Fibroblast of lung (primary cell): Measurements from ENCODE around the gene CTXND2. TPM values are rescaled to one million over a fixed set of nuclear protein-coding genes. Genes with fewer than 3 reads are reported as not detected.

ENCODE experiments used
- DNase-seq, 2 donors: peaks; one replicate each; pipeline versions ENCODE4 v3.0.0 to v3.0.0-alpha.2; 2010; ENCODE audit warnings: low read depth in 2 of 2
- H2AFZ ChIP-seq: 2 replicates; pipeline ENCODE4 v1.5.1; 2012; ENCODE audit warnings: low read length, control low read depth, inconsistent platforms
- H3K27ac ChIP-seq: 2 replicates; pipeline ENCODE4 v1.5.1; 2011; ENCODE audit warnings: low read length, control low read depth; ENCODE audit not compliant: insufficient read depth
- H3K27me3 ChIP-seq: 2 replicates; pipeline ENCODE4 v1.5.1; 2011; ENCODE audit warnings: mild to moderate bottlenecking, low read length; ENCODE audit not compliant: control insufficient read depth, insufficient read depth
- H3K36me3 ChIP-seq: 2 replicates; pipeline ENCODE4 v1.5.1; 2011; ENCODE audit warnings: low read length; ENCODE audit not compliant: control insufficient read depth, insufficient read depth
- H3K4me1 ChIP-seq: 2 replicates; pipeline ENCODE4 v1.5.1; 2011; ENCODE audit warnings: low read length; ENCODE audit not compliant: control insufficient read depth, insufficient read depth; ENCODE audit errors: extremely low read depth
- H3K4me2 ChIP-seq: 2 replicates; pipeline ENCODE4 v1.5.1; 2011; ENCODE audit warnings: low read length, control low read depth; ENCODE audit not compliant: insufficient read depth; ENCODE audit errors: extremely low read depth
- H3K4me3 ChIP-seq, 4 experiments: fragments of 200-600 bp in 1 of 4; sonication (generic) in 1 of 4; replicated peaks in 1 of 4; 2 replicates each; pipeline ENCODE4 v1.5.1; 2011 to 2016; ENCODE audit warnings: low read length in 4 of 4, low read depth in 3 of 4, mild to moderate bottlenecking in 3 of 4, control low read depth in 2 of 4, inconsistent platforms in 1 of 4, mixed read lengths in 1 of 4; ENCODE audit not compliant: insufficient read depth in 1 of 4; ENCODE audit errors: control extremely low read depth in 1 of 4
- H3K79me2 ChIP-seq: 2 replicates; pipeline ENCODE4 v1.5.1; 2012; ENCODE audit warnings: mild to moderate bottlenecking, low read length, inconsistent platforms; ENCODE audit not compliant: control insufficient read depth, insufficient read depth
- H3K9ac ChIP-seq: 2 replicates; pipeline ENCODE4 v1.5.1; 2011; ENCODE audit warnings: mild to moderate bottlenecking, low read length, control low read depth; ENCODE audit not compliant: insufficient read depth
- H3K9me3 ChIP-seq: 2 replicates; pipeline ENCODE4 v1.5.1; 2012; ENCODE audit warnings: low read depth, low read length; ENCODE audit not compliant: control insufficient read depth, insufficient read depth
- H4K20me1 ChIP-seq: 2 replicates; pipeline ENCODE4 v1.5.1; 2011; ENCODE audit warnings: low read length; ENCODE audit not compliant: control insufficient read depth, insufficient read depth; ENCODE audit errors: extremely low read depth
- EZH2 ChIP-seq: IDR thresholded peaks from 2 replicates; pipeline ENCODE4 v1.5.1; 2012; ENCODE audit warnings: low read length, control low read depth, mild to moderate bottlenecking; ENCODE audit errors: missing control alignments
- polyA plus RNA-seq, 2 donors: library from polyadenylated mRNA; depleted of rRNA in 1 of 2; stranded (reverse) in 1 of 2; unstranded in 1 of 2; fragments of >200 nt; gene quantifications; 2 replicates each; pipeline ENCODE4 v1.2.1, GENCODE V29; 2011 to 2012; ENCODE audit warnings: missing spikeins in 1 of 2
- total RNA-seq: library from RNA; depleted of rRNA; stranded (reverse); fragments of >200 nt; gene quantifications from 2 replicates; pipeline ENCODE4 v1.2.1, GENCODE V29; 2014
- TF ChIP-seq, protein P1 (sequence below), 2 donors: IDR thresholded peaks in 1 of 2; conservative IDR thresholded peaks in 1 of 2; 1 replicate in 1 of 2; 2 replicates in 1 of 2; pipeline ENCODE4 v1.5.1; 2011 to 2012; ENCODE audit warnings: low read length in 2 of 2, control low read depth in 1 of 2, inconsistent platforms in 1 of 2, low read depth in 1 of 2, mild to moderate bottlenecking in 1 of 2

CTXND2 gene
- total and polyA plus RNA-seq, 2 donors (not counting 1 experiment from before 2014, with no cell fraction given), result not detected

DNA sequence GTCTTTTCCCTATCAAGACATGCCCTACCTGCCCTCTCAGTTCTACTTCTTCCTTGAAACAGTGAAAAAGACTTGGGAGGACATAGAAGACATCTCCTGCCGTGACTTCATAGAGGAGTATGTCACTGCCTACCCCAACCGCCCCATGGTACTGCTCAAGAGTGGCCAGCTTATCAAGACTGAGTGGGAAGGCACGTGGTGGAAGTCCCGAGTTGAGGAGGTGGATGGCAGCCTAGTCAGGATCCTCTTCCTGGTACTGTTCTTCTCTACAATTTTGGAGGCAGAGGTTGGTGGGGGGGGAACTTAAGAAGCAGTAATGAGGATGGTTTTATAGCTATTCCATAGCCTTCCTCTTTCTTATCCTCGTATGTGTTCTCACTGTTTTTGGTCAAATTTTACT, 57.9 kb downstream of the CTXND2 start:
- H3K27me3 ChIP-seq, result no peaks in the 10 kb centered on the region
- H3K4me3 ChIP-seq, result no peak overlapping the region
- no peaks in the 10 kb centered on the region for H3K9me3 ChIP-seq
- H3K9ac ChIP-seq, result no peak overlapping the region
- H4K20me1 ChIP-seq, result no peaks in the 10 kb centered on the region
- no peak for TF ChIP-seq EZH2
- TF ChIP-seq, protein P1, sequence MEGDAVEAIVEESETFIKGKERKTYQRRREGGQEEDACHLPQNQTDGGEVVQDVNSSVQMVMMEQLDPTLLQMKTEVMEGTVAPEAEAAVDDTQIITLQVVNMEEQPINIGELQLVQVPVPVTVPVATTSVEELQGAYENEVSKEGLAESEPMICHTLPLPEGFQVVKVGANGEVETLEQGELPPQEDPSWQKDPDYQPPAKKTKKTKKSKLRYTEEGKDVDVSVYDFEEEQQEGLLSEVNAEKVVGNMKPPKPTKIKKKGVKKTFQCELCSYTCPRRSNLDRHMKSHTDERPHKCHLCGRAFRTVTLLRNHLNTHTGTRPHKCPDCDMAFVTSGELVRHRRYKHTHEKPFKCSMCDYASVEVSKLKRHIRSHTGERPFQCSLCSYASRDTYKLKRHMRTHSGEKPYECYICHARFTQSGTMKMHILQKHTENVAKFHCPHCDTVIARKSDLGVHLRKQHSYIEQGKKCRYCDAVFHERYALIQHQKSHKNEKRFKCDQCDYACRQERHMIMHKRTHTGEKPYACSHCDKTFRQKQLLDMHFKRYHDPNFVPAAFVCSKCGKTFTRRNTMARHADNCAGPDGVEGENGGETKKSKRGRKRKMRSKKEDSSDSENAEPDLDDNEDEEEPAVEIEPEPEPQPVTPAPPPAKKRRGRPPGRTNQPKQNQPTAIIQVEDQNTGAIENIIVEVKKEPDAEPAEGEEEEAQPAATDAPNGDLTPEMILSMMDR (conservative IDR thresholded peaks at IDR 0.05 in 1 of 2, IDR thresholded peaks at IDR 0.05 in 1 of 2; ENCODE audit: low read depth in 1 of 2, low read length in 2 of 2), result no peak
- H3K4me1 ChIP-seq, result no peaks in the 10 kb centered on the region
- H3K4me2 ChIP-seq, result no peak overlapping the region
- no peak overlapping the region for H3K27ac ChIP-seq
- DNase-seq, result no peak
- no peaks in the 10 kb centered on the region for H3K79me2 ChIP-seq
- no peak overlapping the region for H2AFZ ChIP-seq
- H3K36me3 ChIP-seq, result peaks cover 18% of the 10 kb centered on the region

DNA sequence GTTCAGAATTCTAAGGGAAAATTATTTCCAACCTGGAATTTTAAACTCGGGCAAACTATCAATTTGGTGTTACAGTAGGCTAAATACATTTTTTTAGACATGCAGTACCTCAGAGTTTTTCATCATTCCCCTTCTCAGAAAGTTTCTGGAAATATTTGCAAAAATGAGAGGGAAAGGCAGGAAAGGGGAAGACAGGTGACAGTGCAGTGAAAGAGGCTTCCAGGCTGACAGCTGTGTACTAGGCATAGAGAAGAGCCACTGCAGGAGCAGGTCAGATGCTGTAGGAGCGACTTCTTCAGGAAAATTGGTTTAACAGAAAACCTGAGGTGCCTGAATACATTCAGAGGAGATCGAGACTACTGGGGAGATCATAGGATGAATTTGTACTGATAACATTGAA, 67.8 kb downstream of the CTXND2 start:
- no peak for DNase-seq
- H3K79me2 ChIP-seq, result no peaks in the 10 kb centered on the region
- no peak overlapping the region for H2AFZ ChIP-seq
- no peak overlapping the region for H3K4me3 ChIP-seq
- TF ChIP-seq, protein P1 (conservative IDR thresholded peaks at IDR 0.05 in 1 of 2, IDR thresholded peaks at IDR 0.05 in 1 of 2; ENCODE audit: low read depth in 1 of 2, low read length in 2 of 2), result no peak
- TF ChIP-seq EZH2, result no peak
- no peaks in the 10 kb centered on the region for H4K20me1 ChIP-seq
- H3K27me3 ChIP-seq, result no peaks in the 10 kb centered on the region
- no peak overlapping the region for H3K9ac ChIP-seq
- H3K36me3 ChIP-seq, result peaks cover 9% of the 10 kb centered on the region
- no peak overlapping the region for H3K27ac ChIP-seq
- H3K4me2 ChIP-seq, result no peak overlapping the region
- no peaks in the 10 kb centered on the region for H3K9me3 ChIP-seq
- no peaks in the 10 kb centered on the region for H3K4me1 ChIP-seq

DNA sequence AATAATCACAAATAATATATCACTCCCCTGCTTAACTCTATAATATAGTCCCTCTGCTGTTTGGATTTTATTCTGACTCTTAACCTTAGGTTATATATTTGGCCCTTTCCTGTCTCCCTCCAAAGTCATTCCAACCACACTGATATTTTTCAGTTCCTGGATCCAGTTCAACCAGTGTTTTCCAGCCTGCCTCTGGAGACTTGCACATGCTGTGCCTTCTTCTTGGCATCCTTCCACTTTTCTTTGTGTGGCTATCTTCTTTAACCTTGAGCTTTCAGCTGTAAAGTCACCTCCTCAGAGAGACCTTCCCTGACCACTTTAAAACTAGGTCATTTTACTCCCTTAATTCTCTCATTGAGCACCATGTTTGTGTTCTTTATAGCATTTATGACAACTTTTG, 68.3 kb downstream of the CTXND2 start:
- Histone ChIP-seq H3K27me3 (no peaks in the 10 kb centered on the region), H3K79me2 (no peaks in the 10 kb centered on the region), H3K4me2 (no peak overlapping the region), H4K20me1 (no peaks in the 10 kb centered on the region), H3K9me3 (no peaks in the 10 kb centered on the region), H3K4me1 (no peaks in the 10 kb centered on the region), H3K36me3 (peaks cover 9% of the 10 kb centered on the region), H3K27ac (no peak overlapping the region), H2AFZ (no peak overlapping the region), H3K4me3 (no peak overlapping the region), H3K9ac (no peak overlapping the region)
- DNase-seq, result no peak
- no peak for TF ChIP-seq EZH2
- TF ChIP-seq, protein P1 (conservative IDR thresholded peaks at IDR 0.05 in 1 of 2, IDR thresholded peaks at IDR 0.05 in 1 of 2; ENCODE audit: low read depth in 1 of 2, low read length in 2 of 2), result no peak
